Fibroblast of lung (primary cell): Measurements from ENCODE around the gene MYO5B.

ENCODE experiments used
- CTCF ChIP-seq, 2 donors: IDR thresholded peaks in 1 of 2; conservative IDR thresholded peaks in 1 of 2; 1 replicate in 1 of 2; 2 replicates in 1 of 2; pipeline ENCODE4 v1.5.1; 2011 to 2012; ENCODE audit warnings: low read length in 2 of 2, control low read depth in 1 of 2, inconsistent platforms in 1 of 2, low read depth in 1 of 2, mild to moderate bottlenecking in 1 of 2
- EZH2 ChIP-seq: IDR thresholded peaks from 2 replicates; pipeline ENCODE4 v1.5.1; 2012; ENCODE audit warnings: low read length, control low read depth, mild to moderate bottlenecking; ENCODE audit errors: missing control alignments

GRCh38 chr18:49843778-49844625 lies 350.9 kb downstream of the MYO5B start:
- no peak for TF ChIP-seq CTCF (conservative IDR thresholded peaks at IDR 0.05 in 1 of 2, IDR thresholded peaks at IDR 0.05 in 1 of 2; ENCODE audit: low read depth in 1 of 2, low read length in 2 of 2)
- no peak for TF ChIP-seq EZH2
